ENCODE measurements around the gene TSNAXIP1.

- no peak for TF ChIP-seq CTCF (IDR thresholded peaks at IDR 0.05)
- no peak for TF ChIP-seq ZFX (IDR thresholded peaks at IDR 0.05; ENCODE audit: borderline replicate concordance)
These were observed 70.4 kb downstream of the TSNAXIP1 start for GRCh38 chr16:67877064-67877463.

All from 22Rv1 (cell line).